K562 (cell line): ENCODE data around the gene TNIK. TPM values are rescaled to one million over a fixed set of nuclear protein-coding genes. Genes with fewer than 3 reads are reported as not detected.

Experiments
- BCOR ChIP-seq: fragments of 450-650 bp; IDR thresholded peaks from 2 replicates; pipeline ENCODE4 v1.6.1; 2016
- CHD4 ChIP-seq: fragments of 200-600 bp; sonication (generic); IDR thresholded peaks from 3 replicates; pipeline ENCODE4 v1.6.1; 2012; ENCODE audit warnings: low read depth, mild to moderate bottlenecking, mixed read lengths, low read length, inconsistent platforms; ENCODE audit not compliant: insufficient read depth, insufficient replicate concordance, poor library complexity, severe bottlenecking
- CTCF ChIP-seq, 3 experiments: IDR thresholded peaks in 2 of 3; conservative IDR thresholded peaks in 1 of 3; 2 replicates each; pipeline ENCODE4 v1.5.1; 2011 to 2012; ENCODE audit warnings: low read length in 3 of 3, mild to moderate bottlenecking in 3 of 3, control low read depth in 2 of 3, improper control_type of control experiment in 1 of 3, inconsistent platforms in 1 of 3, low read depth in 1 of 3, mixed read lengths in 1 of 3, moderate library complexity in 1 of 3; ENCODE audit not compliant: insufficient read depth in 2 of 3
- E2F5 ChIP-seq: sonication (generic); formaldehyde crosslinking; IDR thresholded peaks from 2 replicates; pipeline ENCODE4 v1.8.0; 2022; ENCODE audit warnings: mild to moderate bottlenecking, missing genetic modification reagents
- ETV5 ChIP-seq: sonication (generic); formaldehyde crosslinking; IDR thresholded peaks from 2 replicates; pipeline ENCODE4 v1.4.0; 2020; ENCODE audit warnings: low read depth, mild to moderate bottlenecking, missing genetic modification reagents
- GTF2A2 ChIP-seq: IDR thresholded peaks from 2 replicates; pipeline ENCODE4 v1.6.1; 2016; ENCODE audit warnings: mild to moderate bottlenecking, missing genetic modification characterization, missing compliant biosample characterization
- HCFC1 ChIP-seq: IDR thresholded peaks from 2 replicates; pipeline ENCODE4 v1.6.1; 2012; ENCODE audit warnings: low read depth, low read length, improper control_type of control experiment
- HLTF ChIP-seq: fragments of 450-650 bp; IDR thresholded peaks from 2 replicates; pipeline ENCODE4 v1.6.1; 2016
- MITF ChIP-seq: IDR thresholded peaks from 2 replicates; pipeline ENCODE4 v1.6.1; 2014; ENCODE audit warnings: antibody characterized with exemption
- MTF1 ChIP-seq: fragments of 250-450 bp; sonication (Bioruptor Pico); IDR thresholded peaks from 2 replicates; pipeline ENCODE4 v1.9.0; 2021; ENCODE audit warnings: moderate library complexity, mild to moderate bottlenecking, inconsistent platforms, borderline replicate concordance
- NCOA4 ChIP-seq: fragments of 450-650 bp; IDR thresholded peaks from 2 replicates; pipeline ENCODE4 v1.6.1; 2018; ENCODE audit warnings: mild to moderate bottlenecking; ENCODE audit not compliant: partially characterized antibody
- PKNOX1 ChIP-seq: fragments of 450-650 bp; IDR thresholded peaks from 2 replicates; pipeline ENCODE4 v1.6.1; 2016
- PURB ChIP-seq: sonication (generic); formaldehyde crosslinking; IDR thresholded peaks from 2 replicates; pipeline ENCODE4 v1.9.0; 2021; ENCODE audit warnings: low read depth, mild to moderate bottlenecking, missing genetic modification reagents
- RBM39 ChIP-seq: fragments of 200-400 bp; formaldehyde crosslinking; optimal IDR thresholded peaks from 2 replicates; pipeline ENCODE3; 2018; ENCODE audit warnings: low read depth, low read length
- TCF15 ChIP-seq: fragments of 250-450 bp; sonication (Bioruptor Pico); IDR thresholded peaks from 2 replicates; pipeline ENCODE4 v1.8.0; 2022; ENCODE audit warnings: moderate library complexity, mild to moderate bottlenecking, inconsistent platforms
- TCF7L2 ChIP-seq: fragments of 150-350 bp; IDR thresholded peaks from 2 replicates; pipeline ENCODE4 v1.6.1; 2016; ENCODE audit warnings: low read depth, mild to moderate bottlenecking, low read length, moderate library complexity
- YBX1 ChIP-seq: fragments of 450-650 bp; IDR thresholded peaks from 2 replicates; pipeline ENCODE4 v1.7.1; 2016; ENCODE audit warnings: mild to moderate bottlenecking
- ZNF146 ChIP-seq: IDR thresholded peaks from one replicate; pipeline ENCODE4 v1.6.1; 2018; ENCODE audit warnings: missing compliant biosample characterization; ENCODE audit not compliant: unreplicated experiment
- ZNF165 ChIP-seq: fragments of 250-450 bp; sonication (Bioruptor Pico); IDR thresholded peaks from 2 replicates; pipeline ENCODE4 v1.4.0; 2020; ENCODE audit warnings: borderline replicate concordance
- ZNF212 ChIP-seq: fragments of 450-650 bp; formaldehyde crosslinking; IDR thresholded peaks from 2 replicates; pipeline ENCODE4 v1.4.0; 2020; ENCODE audit warnings: mild to moderate bottlenecking
- ZNF408 ChIP-seq: fragments of 250-450 bp; sonication (Bioruptor Pico); IDR thresholded peaks from 2 replicates; pipeline ENCODE4 v1.4.0; 2020; ENCODE audit warnings: low read depth, mild to moderate bottlenecking, moderate library complexity
- ZNF655 ChIP-seq: fragments of 250-450 bp; sonication (Bioruptor Pico); IDR thresholded peaks from 2 replicates; pipeline ENCODE4 v1.5.0; 2021
- ZNF780A ChIP-seq: fragments of 250-450 bp; sonication (Bioruptor Pico); IDR thresholded peaks from 2 replicates; pipeline ENCODE4 v1.5.0; 2021; ENCODE audit warnings: mild to moderate bottlenecking
- polyA plus RNA-seq, 8 experiments: library from polyadenylated mRNA; depleted of rRNA in 4 of 8; stranded (reverse) in 5 of 8; unstranded in 3 of 8; fragments of >200 nt; fragmentation: Nextera tagmentation in 2 of 8; fragmentation: Illumina TruSeq in 1 of 8; extraction: Ambion mirVana in 2 of 8; extraction: Trizol in 1 of 8; gene quantifications; 2 replicates each; pipeline versions ENCODE4 v1.2.1 to v1.2.3, GENCODE V29; 2011 to 2014; ENCODE audit warnings: inconsistent platforms in 1 of 8, missing spikeins in 1 of 8
- total RNA-seq, 7 experiments: library from RNA; depleted of rRNA in 6 of 7; stranded (reverse); fragments of >200 nt in 6 of 7; fragmentation: Illumina TruSeq in 2 of 7; extraction: Trizol in 2 of 7; gene quantifications; 2 replicates each; pipeline versions ENCODE4 v1.2.1 to v1.2.3, GENCODE V29; 2011 to 2021; ENCODE audit warnings: low replicate concordance in 1 of 7

TNIK gene
- total and polyA plus RNA-seq, 9 of the 15 experiments (the other 6 are each of a cell fraction or from before 2014, with no cell fraction given) = 6.6 to 39.0 (median 24.7) TPM

- TF ChIP-seq ZNF655 (CRISPR knock-in tag) (no peak), MTF1 (no peak), ETV5 (no peak), GTF2A2 (tag) (no peak), TCF7L2 (no peak), HCFC1 (no peak), HLTF (no peak), CTCF (IDR thresholded peaks at IDR 0.05 in 2 of 3, conservative IDR thresholded peaks at IDR 0.05 in 1 of 3; ENCODE audit: insufficient read depth in 2 of 3, low read depth in 1 of 3, low read length in 3 of 3) (no peak), TCF15 (CRISPR knock-in tag) (no peak), ZNF212 (CRISPR knock-in tag) (no peak), PURB (CRISPR knock-in tag) (no peak), YBX1 (no peak), BCOR (peak; percentile 69; the same call in 1 of the 2 replicates), NCOA4 (no peak), E2F5 (no peak), RBM39 (no peak), MITF (peak; percentile 7), CHD4 (no peak), PKNOX1 (peak; percentile 86), ZNF146 (CRISPR knock-in tag) (no peak), ZNF165 (CRISPR knock-in tag) (no peak), ZNF408 (no peak), ZNF780A (CRISPR knock-in tag) (no peak)
Measured at GRCh38 chr3:171192176-171192854, 267.9 kb downstream of the TNIK start (continued).
